Vagina (tissue), 2 donors: ENCODE data around the gene NEK6.

Experiments used
- CTCF ChIP-seq, 3 experiments: fragments of 450-650 bp in 2 of 3; fragments of 200-600 bp in 1 of 3; sonication (generic) in 1 of 3; IDR thresholded peaks; one replicate each; pipeline ENCODE4 v1.5.1; 2017 to 2019; ENCODE audit warnings: antibody characterized with exemption in 3 of 3, mild to moderate bottlenecking in 2 of 3, moderate library complexity in 2 of 3
- POLR2A ChIP-seq, 2 donors: fragments of 450-650 bp; IDR thresholded peaks; one replicate each; pipeline ENCODE4 v1.6.1; 2017; ENCODE audit warnings: antibody characterized with exemption in 2 of 2, mild to moderate bottlenecking in 2 of 2, moderate library complexity in 2 of 2
- POLR2AphosphoS5 ChIP-seq, 2 donors: sonication (generic); formaldehyde crosslinking; IDR thresholded peaks; one replicate each; pipeline ENCODE4 v1.9.0; 2017; ENCODE audit warnings: antibody characterized with exemption in 2 of 2, mild to moderate bottlenecking in 2 of 2, low read depth in 1 of 2; ENCODE audit not compliant: insufficient read depth in 1 of 2

DNA sequence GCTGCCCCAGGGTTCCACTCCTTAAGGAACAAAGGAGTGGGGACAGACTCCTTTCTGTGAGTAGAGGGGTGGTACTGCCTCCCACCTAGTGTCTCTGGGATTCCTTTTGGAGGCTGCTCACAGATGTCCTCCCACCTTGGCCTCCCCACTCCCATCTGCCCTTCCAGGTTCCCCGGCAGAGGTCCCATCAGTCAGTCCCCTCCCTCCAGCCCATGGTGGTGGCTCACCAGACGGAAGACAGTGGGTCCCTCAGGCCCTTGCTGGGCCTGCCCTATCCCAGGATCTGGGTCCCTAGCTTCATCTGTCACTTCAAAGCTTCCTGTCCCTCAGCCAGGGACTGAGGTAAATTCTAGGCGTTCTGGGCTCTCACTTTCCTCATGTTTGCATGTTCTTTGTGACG is 35.6 kb upstream of the NEK6 start:
- no peak for TF ChIP-seq POLR2AphosphoS5 (IDR thresholded peaks at IDR 0.05; ENCODE audit: insufficient read depth in 1 of 2, low read depth in 1 of 2)
- no peak for TF ChIP-seq CTCF (IDR thresholded peaks at IDR 0.05)
- TF ChIP-seq POLR2A (IDR thresholded peaks at IDR 0.05), result no peak
